HepG2 (cell line): ENCODE measurements around the gene LRP1B.

ENCODE experiments used
- CHD2 ChIP-seq: IDR thresholded peaks from 2 replicates; pipeline ENCODE4 v1.6.1; 2011; ENCODE audit warnings: low read depth, low read length, improper control_type of control experiment
- CTCF ChIP-seq: sonication (generic); formaldehyde crosslinking; IDR thresholded peaks from 2 replicates; pipeline ENCODE4 v1.5.0; 2020; ENCODE audit warnings: mild to moderate bottlenecking, missing genetic modification reagents, moderate library complexity
- MBD4 ChIP-seq: IDR thresholded peaks from 2 replicates; pipeline ENCODE4 v1.6.1; 2012; ENCODE audit warnings: low read length, inconsistent platforms, borderline replicate concordance
- TF ChIP-seq, protein P1 (sequence below): sonication (generic); formaldehyde crosslinking; IDR thresholded peaks from 2 replicates; pipeline ENCODE4 v1.5.1; 2020; ENCODE audit warnings: mild to moderate bottlenecking, missing genetic modification reagents, borderline replicate concordance

DNA sequence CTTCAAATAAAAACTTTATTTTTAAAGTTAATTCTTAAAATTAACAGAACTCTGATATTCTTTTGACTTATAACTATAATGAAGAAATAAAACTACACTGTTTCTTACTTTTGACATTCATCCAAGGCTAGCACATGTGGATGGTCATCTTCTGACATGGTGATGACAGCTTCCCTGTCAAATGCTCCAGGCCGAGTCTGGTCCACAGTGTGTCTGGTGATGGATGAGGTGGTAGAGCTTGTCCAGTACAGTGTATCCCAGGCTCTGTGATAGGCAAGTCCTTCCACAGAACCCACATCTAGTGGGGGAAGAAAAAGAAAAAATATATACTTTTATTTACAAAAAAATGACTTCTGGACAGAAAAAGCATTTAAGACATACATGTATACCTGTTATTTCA lies 1529.5 kb downstream of the LRP1B start:
- no peak for TF ChIP-seq MBD4
- TF ChIP-seq CHD2, result no peak
- TF ChIP-seq, protein P1, sequence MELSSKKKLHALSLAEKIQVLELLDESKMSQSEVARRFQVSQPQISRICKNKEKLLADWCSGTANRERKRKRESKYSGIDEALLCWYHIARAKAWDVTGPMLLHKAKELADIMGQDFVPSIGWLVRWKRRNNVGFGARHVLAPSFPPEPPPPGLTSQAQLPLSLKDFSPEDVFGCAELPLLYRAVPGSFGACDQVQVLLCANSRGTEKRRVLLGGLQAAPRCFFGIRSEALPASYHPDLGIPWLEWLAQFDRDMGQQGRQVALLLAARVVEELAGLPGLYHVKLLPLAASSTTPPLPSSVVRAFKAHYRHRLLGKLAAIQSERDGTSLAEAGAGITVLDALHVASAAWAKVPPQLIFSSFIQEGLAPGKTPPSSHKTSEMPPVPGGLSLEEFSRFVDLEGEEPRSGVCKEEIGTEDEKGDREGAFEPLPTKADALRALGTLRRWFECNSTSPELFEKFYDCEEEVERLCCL (CRISPR knock-in tag), result no peak
- no peak for TF ChIP-seq CTCF
